ENCODE results near the gene GFAP.

Gene GFAP

GRCh38 chr17:44912763-44913544 lies 2.3 kb downstream of the GFAP start:
- no peak for DNase-seq

- peak; percentile 47 to 64 for DNase-seq
Observed at GRCh38 chr17:44911133-44912001, 3.9 kb downstream of the GFAP start.

GRCh38 chr17:44910231-44911106 lies 4.8 kb downstream of the GFAP start:
- no peak for DNase-seq

GRCh38 chr17:44909681-44910144 lies 5.6 kb downstream of the GFAP start:
- DNase-seq = no peak

GRCh38 chr17:44908761-44909326 lies 6.5 kb downstream of the GFAP start:
- DNase-seq = no peak

- DNase-seq = no peak
Observed at GRCh38 chr17:44907729-44908470, 7.4 kb downstream of the GFAP start.

GRCh38 chr17:44906763-44907728 lies 8.3 kb downstream of the GFAP start:
- DNase-seq = no peak

GRCh38 chr17:44906010-44906646 lies 9.2 kb downstream of the GFAP start:
- DNase-seq = no peak

GRCh38 chr17:44905006-44906000 lies 10.0 kb downstream of the GFAP start:
- no peak for DNase-seq

GRCh38 chr17:44904001-44904984 lies 11.0 kb downstream of the GFAP start:
- DNase-seq = no peak

- DNase-seq = no peak
Observed at GRCh38 chr17:44903012-44903685, 12.2 kb downstream of the GFAP start.

- DNase-seq = no peak
Observed at GRCh38 chr17:44902135-44902760, 13.1 kb downstream of the GFAP start.

- DNase-seq = no peak
Observed at GRCh38 chr17:44901411-44901921, 13.8 kb downstream of the GFAP start.

- no peak for DNase-seq
Observed at GRCh38 chr17:44900894-44901293, 14.4 kb downstream of the GFAP start.

- DNase-seq = peak; percentile 91 to 94
Observed at GRCh38 chr17:44899074-44899782, 16.1 kb downstream of the GFAP start, which contains the start of gene EFTUD2. Gene EFTUD2, minus strand, starts transcription at chr17:44899445. Its CDS starts 4,924 bp downstream, at chr17:44894521.

All from CD4-positive, alpha-beta T cell treated with Interferon alpha-2 for 1 hour (primary cell).